Measurements from ENCODE around the gene ACYP1. TPM values are rescaled to one million over a fixed set of nuclear protein-coding genes. Genes with fewer than 3 reads are reported as not detected.

Gene ACYP1
- total RNA-seq, 1 experiment from 2014 or later: 11.7 TPM

- Mint-ChIP-seq H3K27me3 (ENCODE audit: insufficient read depth, unreplicated experiment) (no peaks in the 10 kb centered on the region), H3K9me3 (ENCODE audit: unreplicated experiment) (no peaks in the 10 kb centered on the region), H3K4me1 (ENCODE audit: insufficient read depth, unreplicated experiment) (peaks cover 29% of the 10 kb centered on the region), H3K36me3 (ENCODE audit: insufficient read depth, unreplicated experiment) (peaks cover 26% of the 10 kb centered on the region), H3K4me3 (ENCODE audit: unreplicated experiment) (no peak overlapping the region), H3K27ac (ENCODE audit: low read depth, unreplicated experiment) (no peak overlapping the region)
- intact Hi-C loops (cut with micrococcal nuclease): no loop called here
- ChIA-PET POLR2A (interaction anchor here (0.9 to 1.6 kb wide), 2 partner anchors 16 to 248 kb away, joined by 3 read pairs; partner anchors contain the start of gene ACYP1), CTCF (interaction anchor here (1.0 to 2.4 kb wide), 3 partner anchors 40 to 187 kb away, joined by 3 to 8 read pairs (median 5); no protein-coding TSS in a partner anchor)
- no peak for DNase-seq (ENCODE audit: unreplicated experiment)
- BruUV-seq (replicated peaks): no TSS peak
- TF ChIP-seq CTCF (IDR thresholded peaks at IDR 0.05; ENCODE audit: unreplicated experiment): no peak
Measured at GRCh38 chr14:75048101-75048500, 15.7 kb downstream of the ACYP1 start.

- ChIA-PET POLR2A (interaction anchor here (0.9 kb wide), 1 partner anchor 17 kb away, joined by 3 read pairs; the partner anchor contains the start of gene ACYP1), CTCF (interaction anchor here (1.0 to 1.8 kb wide), 2 partner anchors 142 to 187 kb away, joined by 3 to 5 read pairs; no protein-coding TSS in a partner anchor)
- Mint-ChIP-seq H3K9me3 (ENCODE audit: unreplicated experiment) (no peaks in the 10 kb centered on the region), H3K4me1 (ENCODE audit: insufficient read depth, unreplicated experiment) (peaks cover 29% of the 10 kb centered on the region), H3K27ac (ENCODE audit: low read depth, unreplicated experiment) (no peak overlapping the region), H3K27me3 (ENCODE audit: insufficient read depth, unreplicated experiment) (no peaks in the 10 kb centered on the region), H3K4me3 (ENCODE audit: unreplicated experiment) (no peak overlapping the region), H3K36me3 (ENCODE audit: insufficient read depth, unreplicated experiment) (peaks cover 31% of the 10 kb centered on the region)
- no TSS peak for BruUV-seq (replicated peaks)
- intact Hi-C loops (cut with micrococcal nuclease): no loop called here
- TF ChIP-seq CTCF (IDR thresholded peaks at IDR 0.05; ENCODE audit: unreplicated experiment): no peak
- no peak for DNase-seq (ENCODE audit: unreplicated experiment)
Measured at GRCh38 chr14:75047506-75047905, 16.3 kb downstream of the ACYP1 start.

DNA sequence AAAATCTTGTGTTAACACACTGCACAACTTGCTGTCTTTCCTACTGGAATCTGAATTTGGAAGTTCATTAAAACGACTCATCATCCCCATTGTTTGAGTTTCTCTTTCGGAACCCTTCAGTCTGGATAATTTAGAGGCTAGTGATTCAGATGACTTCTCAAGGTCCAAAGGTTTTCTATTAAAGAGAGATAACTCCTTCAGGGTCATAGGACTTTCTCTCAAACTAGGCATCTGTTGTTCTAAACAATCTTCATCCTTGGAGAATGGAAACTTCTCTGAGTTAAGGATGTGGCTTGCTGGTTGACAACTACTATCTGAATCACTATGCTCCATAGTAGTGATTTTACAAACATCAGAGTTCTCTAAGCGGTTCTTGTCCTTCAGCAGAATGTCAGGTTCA is 16.9 kb downstream of the ACYP1 start:
- Mint-ChIP-seq H3K27ac (ENCODE audit: low read depth, unreplicated experiment) (no peak overlapping the region), H3K9me3 (ENCODE audit: unreplicated experiment) (no peaks in the 10 kb centered on the region), H3K36me3 (ENCODE audit: insufficient read depth, unreplicated experiment) (peaks cover 36% of the 10 kb centered on the region), H3K27me3 (ENCODE audit: insufficient read depth, unreplicated experiment) (no peaks in the 10 kb centered on the region), H3K4me1 (ENCODE audit: insufficient read depth, unreplicated experiment) (peaks cover 29% of the 10 kb centered on the region), H3K4me3 (ENCODE audit: unreplicated experiment) (no peak overlapping the region)
- DNase-seq (ENCODE audit: unreplicated experiment): no peak
- intact Hi-C loops (cut with micrococcal nuclease): no loop called here
- POLR2A ChIA-PET: no interaction called here
- TF ChIP-seq CTCF (IDR thresholded peaks at IDR 0.05; ENCODE audit: unreplicated experiment): no peak
- no TSS peak for BruUV-seq (replicated peaks)
- CTCF ChIA-PET: no interaction called here

DNA sequence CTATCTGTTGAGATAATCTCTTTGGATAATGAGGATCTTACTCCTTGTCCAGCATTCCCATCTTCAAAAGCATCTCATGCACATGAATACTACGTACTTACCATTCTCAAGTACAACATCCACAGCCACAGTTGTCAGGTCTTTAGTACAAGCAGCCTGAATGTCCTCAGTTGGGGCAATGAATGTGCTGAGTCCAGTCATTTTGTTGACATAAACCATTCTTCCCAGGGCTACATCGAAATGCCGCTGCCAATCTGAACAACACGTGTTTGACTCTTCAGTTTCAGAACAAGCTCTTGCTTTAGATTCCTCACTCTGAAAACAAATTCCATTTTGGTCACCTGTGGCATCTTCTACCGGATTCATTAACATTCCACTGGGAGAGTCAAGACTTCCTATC is 17.5 kb downstream of the ACYP1 start:
- no peak overlapping the region for H3K27ac Mint-ChIP-seq (ENCODE audit: low read depth, unreplicated experiment)
- BruUV-seq (replicated peaks): no TSS peak
- no peaks in the 10 kb centered on the region for H3K27me3 Mint-ChIP-seq (ENCODE audit: insufficient read depth, unreplicated experiment)
- POLR2A ChIA-PET: interaction anchor here (1.0 kb wide), 1 partner anchor 22 kb away, joined by 3 read pairs; no protein-coding TSS in a partner anchor
- TF ChIP-seq CTCF (IDR thresholded peaks at IDR 0.05; ENCODE audit: unreplicated experiment): no peak
- CTCF ChIA-PET: no interaction called here
- no peak overlapping the region for H3K4me3 Mint-ChIP-seq (ENCODE audit: unreplicated experiment)
- DNase-seq (ENCODE audit: unreplicated experiment): no peak
- intact Hi-C loops (cut with micrococcal nuclease): no loop called here
- peaks cover 29% of the 10 kb centered on the region for H3K4me1 Mint-ChIP-seq (ENCODE audit: insufficient read depth, unreplicated experiment)
- no peaks in the 10 kb centered on the region for H3K9me3 Mint-ChIP-seq (ENCODE audit: unreplicated experiment)
- H3K36me3 Mint-ChIP-seq (ENCODE audit: insufficient read depth, unreplicated experiment): peaks cover 36% of the 10 kb centered on the region

All from MCF 10A (cell line).